ENCODE results near the gene CAAP1.

CAAP1 gene

DNA sequence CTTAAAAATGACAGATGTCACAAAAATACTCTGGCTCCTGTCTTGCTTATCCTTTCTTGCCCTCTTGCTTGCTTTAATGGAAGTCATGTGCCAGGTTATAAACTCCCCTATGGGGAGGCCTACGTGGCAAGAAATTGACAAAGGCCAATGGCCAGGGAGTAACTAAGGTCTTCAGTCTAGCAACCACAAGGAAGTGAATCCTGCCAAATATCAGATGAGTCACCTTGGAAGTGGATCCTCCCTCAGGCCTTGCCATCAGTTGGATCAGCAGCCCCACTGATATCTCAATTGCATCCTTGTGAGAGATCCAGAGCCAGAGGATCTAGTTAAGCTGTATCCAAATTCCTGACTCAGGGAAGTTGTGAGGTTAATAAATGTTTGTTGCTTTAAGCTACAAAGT, 82.8 kb downstream of the CAAP1 start:
- TF ChIP-seq, protein P1, sequence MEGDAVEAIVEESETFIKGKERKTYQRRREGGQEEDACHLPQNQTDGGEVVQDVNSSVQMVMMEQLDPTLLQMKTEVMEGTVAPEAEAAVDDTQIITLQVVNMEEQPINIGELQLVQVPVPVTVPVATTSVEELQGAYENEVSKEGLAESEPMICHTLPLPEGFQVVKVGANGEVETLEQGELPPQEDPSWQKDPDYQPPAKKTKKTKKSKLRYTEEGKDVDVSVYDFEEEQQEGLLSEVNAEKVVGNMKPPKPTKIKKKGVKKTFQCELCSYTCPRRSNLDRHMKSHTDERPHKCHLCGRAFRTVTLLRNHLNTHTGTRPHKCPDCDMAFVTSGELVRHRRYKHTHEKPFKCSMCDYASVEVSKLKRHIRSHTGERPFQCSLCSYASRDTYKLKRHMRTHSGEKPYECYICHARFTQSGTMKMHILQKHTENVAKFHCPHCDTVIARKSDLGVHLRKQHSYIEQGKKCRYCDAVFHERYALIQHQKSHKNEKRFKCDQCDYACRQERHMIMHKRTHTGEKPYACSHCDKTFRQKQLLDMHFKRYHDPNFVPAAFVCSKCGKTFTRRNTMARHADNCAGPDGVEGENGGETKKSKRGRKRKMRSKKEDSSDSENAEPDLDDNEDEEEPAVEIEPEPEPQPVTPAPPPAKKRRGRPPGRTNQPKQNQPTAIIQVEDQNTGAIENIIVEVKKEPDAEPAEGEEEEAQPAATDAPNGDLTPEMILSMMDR (IDR thresholded peaks at IDR 0.05; ENCODE audit: insufficient read depth, low read depth, low read length, missing control alignments) = no peak
- no peak for DNase-seq (ENCODE audit: low read depth)

DNA sequence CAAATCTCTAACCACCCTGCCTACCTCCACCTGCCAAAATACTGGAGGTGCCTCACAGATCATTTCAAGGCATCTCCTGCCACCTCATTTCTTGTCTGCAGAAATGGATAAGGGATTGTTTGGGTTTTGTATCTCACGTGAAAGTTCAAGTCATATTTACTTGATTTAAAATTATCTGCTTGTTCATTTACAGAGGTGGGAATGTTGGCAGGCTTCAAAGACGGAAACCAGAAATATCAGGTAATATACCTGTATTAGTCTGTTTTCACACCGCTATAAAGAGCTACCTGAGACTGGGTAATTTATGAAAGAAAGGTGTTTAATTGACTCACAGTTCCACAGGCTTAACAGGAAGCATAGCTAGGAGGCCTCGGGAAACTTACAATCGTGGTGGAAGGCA, 85.4 kb downstream of the CAAP1 start:
- no peak for DNase-seq (ENCODE audit: low read depth)
- H3K4me3 ChIP-seq (ENCODE audit: low read depth, low read length) = no peak overlapping the region
- TF ChIP-seq, protein P1 (IDR thresholded peaks at IDR 0.05; ENCODE audit: insufficient read depth, low read depth, low read length, missing control alignments) = no peak

More for the DNA sequence above, 82.8 kb downstream of the CAAP1 start:
- H3K4me3 ChIP-seq (ENCODE audit: low read depth, low read length) = no peak overlapping the region

DNA sequence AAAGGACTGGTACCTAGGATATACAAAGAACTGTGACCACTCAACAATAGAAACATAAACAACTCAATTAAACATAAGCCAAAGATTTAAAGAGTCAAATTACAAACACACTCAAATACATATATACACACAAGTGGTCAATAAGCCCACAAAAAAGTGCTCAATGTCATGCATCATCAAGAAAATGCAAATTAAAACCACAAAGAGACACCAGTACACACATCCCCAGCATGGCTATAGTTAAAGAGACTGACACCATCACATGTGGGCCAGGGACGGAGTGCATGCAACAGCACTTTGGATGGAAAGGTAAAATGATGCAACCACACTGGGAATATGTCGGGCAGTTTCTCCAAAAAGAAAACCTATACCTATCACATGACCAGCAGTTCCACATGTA, 89.7 kb downstream of the CAAP1 start:
- H3K4me3 ChIP-seq (ENCODE audit: low read depth, low read length) = no peak overlapping the region
- TF ChIP-seq, protein P1 (IDR thresholded peaks at IDR 0.05; ENCODE audit: insufficient read depth, low read depth, low read length, missing control alignments) = no peak
- peak; percentile 8 for DNase-seq (ENCODE audit: low read depth)

DNA sequence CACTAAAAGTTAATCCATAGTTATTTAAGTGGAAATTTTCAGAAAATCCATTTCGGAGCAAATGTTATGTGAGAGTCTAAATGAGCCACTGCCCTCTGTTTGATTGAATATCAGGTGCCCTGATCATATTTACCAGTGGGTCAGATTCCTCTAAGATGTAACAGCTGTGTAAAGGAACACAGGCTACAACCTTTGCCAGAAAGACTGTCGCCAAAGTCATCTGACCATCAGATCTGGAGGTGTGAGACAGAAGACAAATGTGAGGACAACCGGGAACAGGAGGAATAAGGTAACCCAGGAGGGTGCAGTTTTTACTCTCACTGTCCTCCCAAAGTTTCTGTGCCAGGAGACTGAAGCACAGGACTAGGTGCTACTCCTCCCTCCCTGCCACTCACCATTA, 90.8 kb downstream of the CAAP1 start:
- DNase-seq (ENCODE audit: low read depth) = no peak
- TF ChIP-seq, protein P1 (IDR thresholded peaks at IDR 0.05; ENCODE audit: insufficient read depth, low read depth, low read length, missing control alignments) = no peak
- H3K4me3 ChIP-seq (ENCODE audit: low read depth, low read length) = no peak overlapping the region

DNA sequence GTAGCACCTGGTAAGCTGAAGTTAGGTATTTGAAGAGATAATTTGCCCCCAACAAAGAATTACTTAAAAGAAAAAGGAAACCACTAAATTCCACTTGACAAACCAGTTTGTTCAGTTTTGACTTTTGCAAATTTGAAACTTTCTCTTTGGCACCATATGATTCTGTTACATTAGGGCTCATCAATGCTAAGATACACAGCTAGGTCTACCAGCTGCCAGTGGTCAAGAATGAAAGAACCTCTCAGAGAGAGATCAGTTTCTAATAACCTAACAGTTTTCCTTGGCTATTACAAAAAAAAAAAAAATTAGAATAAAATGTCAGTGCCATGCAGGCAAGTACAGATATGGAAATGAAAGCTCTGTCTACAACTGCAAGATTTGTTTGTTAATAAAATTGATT, 92.3 kb downstream of the CAAP1 start:
- TF ChIP-seq, protein P1 (IDR thresholded peaks at IDR 0.05; ENCODE audit: insufficient read depth, low read depth, low read length, missing control alignments) = no peak
- DNase-seq (ENCODE audit: low read depth) = peak; percentile 8
- no peak overlapping the region for H3K4me3 ChIP-seq (ENCODE audit: low read depth, low read length)

DNA sequence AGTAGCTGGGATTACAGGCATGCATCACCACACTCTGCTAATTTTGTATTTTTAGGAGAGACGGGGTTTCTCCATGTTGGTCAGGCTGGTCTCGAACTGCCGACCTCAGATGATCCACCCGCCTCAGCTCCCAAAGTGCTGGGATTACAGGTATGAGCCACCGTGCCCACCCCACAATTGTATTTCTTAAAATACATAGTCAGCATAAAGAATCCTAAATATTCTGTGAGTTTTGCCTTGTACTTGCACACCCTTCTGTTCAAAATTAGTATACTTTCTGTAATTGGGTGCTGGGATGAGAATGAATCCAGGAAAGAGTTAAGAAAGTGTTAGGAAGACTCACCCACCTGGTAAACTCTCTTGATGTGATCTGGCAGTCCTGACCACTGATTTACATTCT, 101.3 kb downstream of the CAAP1 start:
- no peak for DNase-seq (ENCODE audit: low read depth)
- no peak overlapping the region for H3K4me3 ChIP-seq (ENCODE audit: low read depth, low read length)
- TF ChIP-seq, protein P1 (IDR thresholded peaks at IDR 0.05; ENCODE audit: insufficient read depth, low read depth, low read length, missing control alignments) = no peak
